H1 (cell line): ENCODE results near the gene SCAMP5. TPM values are rescaled to one million over a fixed set of nuclear protein-coding genes. Genes with fewer than 3 reads are reported as not detected.

Source experiments
- KDM5A ChIP-seq: fragments of 200-600 bp; IDR thresholded peaks from 2 replicates; pipeline ENCODE4 v1.7.1; 2012; ENCODE audit warnings: mild to moderate bottlenecking, low read length, inconsistent platforms, mixed read lengths
- POU5F1 ChIP-seq: IDR thresholded peaks from 2 replicates; pipeline ENCODE4 v1.6.1; 2011; ENCODE audit warnings: low read depth, mild to moderate bottlenecking, low read length, moderate library complexity
- RFX5 ChIP-seq: IDR thresholded peaks from 2 replicates; pipeline ENCODE4 v1.6.1; 2011; ENCODE audit warnings: low read depth, low read length, improper control_type of control experiment, borderline replicate concordance
- SP1 ChIP-seq: IDR thresholded peaks from 2 replicates; pipeline ENCODE4 v1.6.1; 2011; ENCODE audit warnings: low read depth, low read length
- SRF ChIP-seq: IDR thresholded peaks from 2 replicates; pipeline ENCODE4 v1.6.1; 2011; ENCODE audit warnings: mild to moderate bottlenecking, low read depth, low read length, moderate library complexity
- TCF12 ChIP-seq: IDR thresholded peaks from 2 replicates; pipeline ENCODE4 v1.6.1; 2011; ENCODE audit warnings: low read depth, mild to moderate bottlenecking, low read length
- polyA plus RNA-seq, 7 experiments: library from polyadenylated mRNA; depleted of rRNA in 3 of 7; stranded (reverse) in 5 of 7; unstranded in 2 of 7; fragments of >200 nt in 5 of 7; fragments of 200-250 nt in 2 of 7; gene quantifications; 1 replicate in 5 of 7; 2 replicates in 1 of 7; 4 replicates in 1 of 7; pipeline versions ENCODE4 v1.2.1 to v1.2.3, GENCODE V29; 2011 to 2013; ENCODE audit warnings: missing spikeins in 2 of 7, mixed read lengths in 2 of 7
- total RNA-seq: library from RNA; stranded (reverse); fragmentation: NEBNext Ultra II Directional; extraction: Animal tissue kit (Norgen Biotek cat#: 25700); gene quantifications from 2 replicates; pipeline ENCODE4 v1.2.1, GENCODE V29; 2021
- TF ChIP-seq, protein P1 (sequence below): IDR thresholded peaks from 2 replicates; pipeline ENCODE4 v1.6.1; 2012; ENCODE audit warnings: low read length, inconsistent platforms
- TF ChIP-seq, protein P2 (sequence below), 3 experiments: IDR thresholded peaks; 1 replicate in 2 of 3; 2 replicates in 1 of 3; pipeline versions ENCODE4 v1.5.1 to v1.6.1; 2011; ENCODE audit warnings: low read length in 3 of 3, mild to moderate bottlenecking in 3 of 3, inconsistent platforms in 2 of 3, low read depth in 1 of 3, moderate library complexity in 1 of 3; ENCODE audit not compliant: insufficient read depth in 1 of 3; ENCODE audit errors: control extremely low read depth in 1 of 3

Gene SCAMP5
- total and polyA plus RNA-seq, 2 of the 8 experiments (the other 6 are each of a cell fraction or from before 2014, with no cell fraction given): 55.4 to 94.7 TPM

DNA sequence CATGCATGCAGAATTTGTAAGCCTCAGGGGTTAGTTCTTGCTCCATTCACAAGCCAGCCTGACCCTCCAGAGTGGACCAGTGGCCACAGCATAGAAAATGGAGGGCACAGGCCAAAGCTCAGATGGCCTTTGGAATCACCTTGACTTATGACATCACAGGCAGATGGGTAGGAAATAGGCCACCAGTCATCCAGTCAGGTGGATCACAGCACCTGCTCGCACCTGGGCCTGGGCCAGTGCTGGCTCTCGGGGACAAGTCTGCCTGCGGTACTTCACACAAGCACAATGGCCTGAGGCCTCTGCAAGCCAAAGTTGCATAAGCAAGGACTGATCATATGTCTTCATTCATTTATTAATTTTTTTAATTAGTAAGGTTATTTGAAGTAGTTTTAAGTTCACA, 67.3 kb downstream of the SCAMP5 start (continued):
- TF ChIP-seq KDM5A: no peak
- TF ChIP-seq SP1: no peak
- no peak for TF ChIP-seq TCF12
- TF ChIP-seq, protein P1, sequence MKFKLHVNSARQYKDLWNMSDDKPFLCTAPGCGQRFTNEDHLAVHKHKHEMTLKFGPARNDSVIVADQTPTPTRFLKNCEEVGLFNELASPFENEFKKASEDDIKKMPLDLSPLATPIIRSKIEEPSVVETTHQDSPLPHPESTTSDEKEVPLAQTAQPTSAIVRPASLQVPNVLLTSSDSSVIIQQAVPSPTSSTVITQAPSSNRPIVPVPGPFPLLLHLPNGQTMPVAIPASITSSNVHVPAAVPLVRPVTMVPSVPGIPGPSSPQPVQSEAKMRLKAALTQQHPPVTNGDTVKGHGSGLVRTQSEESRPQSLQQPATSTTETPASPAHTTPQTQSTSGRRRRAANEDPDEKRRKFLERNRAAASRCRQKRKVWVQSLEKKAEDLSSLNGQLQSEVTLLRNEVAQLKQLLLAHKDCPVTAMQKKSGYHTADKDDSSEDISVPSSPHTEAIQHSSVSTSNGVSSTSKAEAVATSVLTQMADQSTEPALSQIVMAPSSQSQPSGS: no peak
- no peak for TF ChIP-seq POU5F1
- TF ChIP-seq, protein P2, sequence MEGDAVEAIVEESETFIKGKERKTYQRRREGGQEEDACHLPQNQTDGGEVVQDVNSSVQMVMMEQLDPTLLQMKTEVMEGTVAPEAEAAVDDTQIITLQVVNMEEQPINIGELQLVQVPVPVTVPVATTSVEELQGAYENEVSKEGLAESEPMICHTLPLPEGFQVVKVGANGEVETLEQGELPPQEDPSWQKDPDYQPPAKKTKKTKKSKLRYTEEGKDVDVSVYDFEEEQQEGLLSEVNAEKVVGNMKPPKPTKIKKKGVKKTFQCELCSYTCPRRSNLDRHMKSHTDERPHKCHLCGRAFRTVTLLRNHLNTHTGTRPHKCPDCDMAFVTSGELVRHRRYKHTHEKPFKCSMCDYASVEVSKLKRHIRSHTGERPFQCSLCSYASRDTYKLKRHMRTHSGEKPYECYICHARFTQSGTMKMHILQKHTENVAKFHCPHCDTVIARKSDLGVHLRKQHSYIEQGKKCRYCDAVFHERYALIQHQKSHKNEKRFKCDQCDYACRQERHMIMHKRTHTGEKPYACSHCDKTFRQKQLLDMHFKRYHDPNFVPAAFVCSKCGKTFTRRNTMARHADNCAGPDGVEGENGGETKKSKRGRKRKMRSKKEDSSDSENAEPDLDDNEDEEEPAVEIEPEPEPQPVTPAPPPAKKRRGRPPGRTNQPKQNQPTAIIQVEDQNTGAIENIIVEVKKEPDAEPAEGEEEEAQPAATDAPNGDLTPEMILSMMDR (IDR thresholded peaks at IDR 0.05; ENCODE audit: control extremely low read depth in 1 of 3, insufficient read depth in 1 of 3, low read depth in 1 of 3, low read length in 3 of 3): no peak
- no peak for TF ChIP-seq RFX5
- TF ChIP-seq SRF: no peak
